ENCODE results near the gene ATP8B1.

DNA sequence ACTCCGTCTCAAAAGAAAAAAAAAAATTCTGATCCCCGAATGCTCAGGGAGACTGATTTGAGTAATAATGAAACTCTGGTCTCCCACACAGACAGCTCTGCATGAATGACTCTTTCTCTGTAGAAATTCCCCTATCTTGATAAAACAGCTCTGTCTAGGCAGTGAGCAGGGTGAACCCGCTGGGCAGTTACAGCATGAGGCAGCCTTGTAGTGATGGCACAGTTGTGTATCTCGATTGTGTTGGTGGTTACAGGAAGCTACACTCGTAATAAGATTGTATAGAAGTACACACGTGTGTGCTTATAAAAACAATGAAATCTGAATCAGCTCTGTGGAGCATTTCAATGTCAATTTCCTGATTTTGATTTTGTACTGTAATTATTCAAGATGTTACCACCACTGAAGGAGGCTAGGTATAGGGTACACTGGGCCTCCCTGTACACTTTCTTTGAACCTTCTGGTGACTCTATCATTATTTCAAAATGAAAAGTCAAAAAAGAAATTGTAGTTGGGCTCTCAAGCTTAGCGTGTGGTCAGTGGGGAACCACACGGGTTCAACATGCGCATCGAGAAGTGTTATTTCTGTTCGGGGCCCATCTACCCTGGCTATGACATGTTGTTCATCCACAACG lies 34.9 kb upstream of the ATP8B1 start:
- TF ChIP-seq POLR2A (IDR thresholded peaks at IDR 0.05), result no peak
- no peak for TF ChIP-seq CTCF (IDR thresholded peaks at IDR 0.05)
- TF ChIP-seq EP300 (IDR thresholded peaks at IDR 0.05), result no peak
- no peak for TF ChIP-seq POLR2AphosphoS5 (IDR thresholded peaks at IDR 0.05)

All from stomach (tissue), 4 donors.